Stomach (tissue), 9 donors: ENCODE results near the gene ULBP1. TPM values are rescaled to one million over a fixed set of nuclear protein-coding genes. Genes with fewer than 3 reads are reported as not detected.

ENCODE experiments used
- DNase-seq, 2 donors: peaks; one replicate each; pipeline versions ENCODE4 v3.0.0 to v3.0.0-alpha.2; 2013 to 2019
- H3K27ac ChIP-seq, 5 donors: fragments of 200-600 bp in 4 of 5; sonication (generic) in 4 of 5; one replicate each; pipeline ENCODE4 v1.5.1; 2013 to 2019; ENCODE audit warnings: mild to moderate bottlenecking in 1 of 5, moderate library complexity in 1 of 5
- H3K27me3 ChIP-seq, 3 donors: fragments of 200-600 bp; sonication (generic); one replicate each; pipeline ENCODE4 v1.5.1; 2017 to 2019; ENCODE audit warnings: mixed run types in 1 of 3
- H3K36me3 ChIP-seq, 4 donors: fragments of 200-600 bp; sonication (generic); 1 replicate in 3 of 4; 2 replicates in 1 of 4; pipeline ENCODE4 v1.5.1; 2016 to 2019
- H3K4me1 ChIP-seq, 4 donors: fragments of 200-600 bp; sonication (generic); one replicate each; pipeline ENCODE4 v1.5.1; 2016 to 2019
- H3K4me3 ChIP-seq, 4 donors: fragments of 200-600 bp; sonication (generic) in 3 of 4; one replicate each; pipeline ENCODE4 v1.5.1; 2016 to 2019; ENCODE audit warnings: mild to moderate bottlenecking in 1 of 4
- H3K9me3 ChIP-seq, 4 donors: fragments of 200-600 bp; sonication (generic); one replicate each; pipeline ENCODE4 v1.5.1; 2016 to 2019
- CTCF ChIP-seq, 7 experiments: fragments of 450-650 bp in 4 of 7; fragments of 200-600 bp in 3 of 7; sonication (generic) in 3 of 7; IDR thresholded peaks; one replicate each; pipeline ENCODE4 v1.5.1; 2016 to 2019; ENCODE audit warnings: antibody characterized with exemption in 7 of 7, control low read depth in 2 of 7, mild to moderate bottlenecking in 1 of 7
- EP300 ChIP-seq: sonication (generic); formaldehyde crosslinking; IDR thresholded peaks from one replicate; pipeline ENCODE4 v1.6.1; 2017; ENCODE audit warnings: antibody characterized with exemption
- POLR2A ChIP-seq, 4 donors: fragments of 450-650 bp; IDR thresholded peaks; one replicate each; pipeline ENCODE4 v1.6.1; 2016; ENCODE audit warnings: antibody characterized with exemption in 4 of 4, control low read depth in 2 of 4, mild to moderate bottlenecking in 1 of 4, moderate library complexity in 1 of 4
- POLR2AphosphoS5 ChIP-seq, 3 donors: sonication (generic); formaldehyde crosslinking; IDR thresholded peaks; one replicate each; pipeline ENCODE4 v1.6.1; 2016; ENCODE audit warnings: antibody characterized with exemption in 3 of 3
- WGBS, 5 donors: extraction: QIAGEN DNeasy Blood & Tissue Kit in 3 of 5; methylation state at CpG; one replicate each; pipeline versions ENCODE4 v1.1.5 to v1.1.7; 2013 to 2018; 5-methylcytosine and 5-hydroxymethylcytosine counted together
- intact Hi-C: fragments of 100-400 bp; cut with DNase I; formaldehyde crosslinking; loops from one replicate; pipeline ENCODE4 v1.15.1; 2023; ENCODE audit warnings: low total_unique reads
- polyA plus RNA-seq, 3 donors: library from polyadenylated mRNA; stranded (reverse); fragments of 200-250 nt; gene quantifications; one replicate each; pipeline ENCODE4 v1.2.3, GENCODE V29; 2013
- total RNA-seq, 5 donors: library from RNA; depleted of rRNA; stranded (reverse); fragments of >200 nt; gene quantifications; one replicate each; pipeline versions ENCODE4 v1.1.0 to v1.2.3, GENCODE V29; 2014 to 2016
- donor health status: healthy with polysubstance abuse.
- donor health status: Bipolar disorder and iron deficiency.
- donor health status: healthy.

Gene ULBP1
- total and polyA plus RNA-seq, 8 donors: 0.03 to 1.3 TPM; not detected in 6

- H3K36me3 ChIP-seq: no peaks in the 10 kb centered on the region
- DNase-seq: no peak
- intact Hi-C loops: no loop called here
- H3K4me3 ChIP-seq: no peak overlapping the region
- TF ChIP-seq EP300 (no peak), CTCF (IDR thresholded peaks at IDR 0.05) (no peak), POLR2AphosphoS5 (IDR thresholded peaks at IDR 0.05) (no peak), POLR2A (IDR thresholded peaks at IDR 0.05) (no peak)
- H3K4me1 ChIP-seq: peaks cover 9 to 15% (median 14%) of the 10 kb centered on the region in 4 donors
- 16 to 33% (median 30%) methylated on average over 2 to 5 of the region's 5 CpGs for WGBS, 5 donors
- peaks cover 9 to 91% (median 83%) of the 10 kb centered on the region in 3 donors for H3K27me3 ChIP-seq
- peaks cover 12 to 26% (median 19%) of the 10 kb centered on the region in 4 donors for H3K9me3 ChIP-seq
- H3K27ac ChIP-seq: no peak overlapping the region
Observed at GRCh38 chr6:149985481-149985937, 21.8 kb downstream of the ULBP1 start.

- Histone ChIP-seq H3K27ac (no peak overlapping the region), H3K4me1 (peaks cover 18 to 24% (median 22%) of the 10 kb centered on the region in 4 donors), H3K9me3 (peaks cover 12 to 26% (median 19%) of the 10 kb centered on the region in 4 donors), H3K4me3 (no peak overlapping the region), H3K27me3 (peaks cover 15 to 92% (median 88%) of the 10 kb centered on the region in 3 donors), H3K36me3 (no peaks in the 10 kb centered on the region)
- no peak for DNase-seq
- WGBS, 5 donors: 31 to 71% (median 38%) methylated on average over 2 of the region's 2 CpGs
- TF ChIP-seq CTCF (IDR thresholded peaks at IDR 0.05): no peak
- TF ChIP-seq POLR2AphosphoS5 (IDR thresholded peaks at IDR 0.05): no peak
- TF ChIP-seq EP300: no peak
- TF ChIP-seq POLR2A (IDR thresholded peaks at IDR 0.05): no peak
- intact Hi-C loops: no loop called here
Observed at GRCh38 chr6:149987602-149988107, 23.9 kb downstream of the ULBP1 start.

GRCh38 chr6:149988550-149989346, 25.0 kb downstream of the ULBP1 start:
- H3K27ac ChIP-seq: no peak overlapping the region
- no peak for DNase-seq
- peaks cover 15 to 95% (median 84%) of the 10 kb centered on the region in 3 donors for H3K27me3 ChIP-seq
- no peak for TF ChIP-seq POLR2A (IDR thresholded peaks at IDR 0.05)
- no peak for TF ChIP-seq POLR2AphosphoS5 (IDR thresholded peaks at IDR 0.05)
- TF ChIP-seq EP300: no peak
- TF ChIP-seq CTCF (IDR thresholded peaks at IDR 0.05): no peak
- H3K4me3 ChIP-seq: no peak overlapping the region
- H3K9me3 ChIP-seq: peaks cover 12 to 26% (median 19%) of the 10 kb centered on the region in 4 donors
- intact Hi-C loops: no loop called here
- H3K4me1 ChIP-seq: peaks cover 18 to 24% (median 22%) of the 10 kb centered on the region in 4 donors
- 8 to 12% (median 10%) methylated on average over 17 of the region's 17 CpGs for WGBS, 5 donors
- H3K36me3 ChIP-seq: no peaks in the 10 kb centered on the region

- DNase-seq: no peak
- H3K36me3 ChIP-seq: no peaks in the 10 kb centered on the region
- TF ChIP-seq CTCF (IDR thresholded peaks at IDR 0.05) (no peak), POLR2AphosphoS5 (IDR thresholded peaks at IDR 0.05) (no peak), POLR2A (IDR thresholded peaks at IDR 0.05) (no peak), EP300 (no peak)
- intact Hi-C loops: no loop called here
- H3K4me3 ChIP-seq: peak overlapping the region; percentile 3 to 51 (median 26)
- peaks cover 12 to 26% (median 19%) of the 10 kb centered on the region in 4 donors for H3K9me3 ChIP-seq
- H3K4me1 ChIP-seq: peaks cover 18 to 24% (median 22%) of the 10 kb centered on the region in 4 donors
- 2 to 4% (median 3%) methylated on average over 25 to 32 of the region's 32 CpGs for WGBS, 5 donors
- no peak overlapping the region for H3K27ac ChIP-seq
- H3K27me3 ChIP-seq: peaks cover 15 to 100% (median 85%) of the 10 kb centered on the region in 3 donors
Observed at GRCh38 chr6:149990212-149990660, 26.5 kb downstream of the ULBP1 start.
